OCI-LY3 (cell line): Measurements from ENCODE around the gene CALHM6.

Experiments used
- CTCF ChIP-seq: fragments of 200-600, 300-600 bp; sonication (generic); IDR thresholded peaks from 2 replicates; pipeline ENCODE4 v1.5.1; 2014; ENCODE audit warnings: antibody characterized with exemption, low read length, low read depth
- EZH2phosphoT487 ChIP-seq: fragments of 200-600 bp; shearing (Covaris generic); IDR thresholded peaks from 2 replicates; pipeline ENCODE4 v1.6.1; 2018; ENCODE audit warnings: antibody characterized with exemption, mixed run types, low read depth

GRCh38 chr6:116450185-116450710, 10.9 kb upstream of the CALHM6 start:
- TF ChIP-seq CTCF (no peak), EZH2phosphoT487 (no peak)
